ENCODE measurements around the gene GPRC5D. TPM values are rescaled to one million over a fixed set of nuclear protein-coding genes. Genes with fewer than 3 reads are reported as not detected.

GPRC5D gene
- not detected in 5 replicates for total RNA-seq (2022; extraction: Qiagen RNA extraction)

DNA sequence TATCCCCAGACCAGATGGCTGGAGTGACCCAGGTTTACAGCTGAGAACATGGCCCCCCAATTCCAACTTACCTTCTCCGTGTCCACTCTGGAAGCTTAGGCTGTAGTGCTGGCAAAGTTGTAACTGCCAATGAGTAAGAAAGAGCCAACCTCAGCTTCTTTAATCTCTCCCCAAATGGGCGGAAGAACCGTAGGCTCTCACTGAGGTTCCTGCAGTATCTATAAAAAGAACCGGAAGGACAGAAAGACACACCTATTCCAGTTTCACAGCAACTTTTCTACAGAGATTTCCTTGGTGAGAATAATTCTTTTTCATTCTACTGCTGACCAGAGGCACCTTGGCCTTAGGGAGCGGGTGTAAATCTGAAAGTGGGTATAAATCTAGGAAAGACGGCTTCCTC, at the start of gene GPRC5D:
GPRC5D (minus strand) TSS at position 135 of the 400 bp plus-strand sequence. CDS start 1,786 bp downstream, outside the sequence.

GRCh38 chr12:12999959-13000615, 48.1 kb upstream of the GPRC5D start, which contains the start of gene HEBP1:
Gene HEBP1, minus strand, starts transcription at chr12:13000265. Its CDS starts 151 bp downstream, at chr12:13000114.

DNA sequence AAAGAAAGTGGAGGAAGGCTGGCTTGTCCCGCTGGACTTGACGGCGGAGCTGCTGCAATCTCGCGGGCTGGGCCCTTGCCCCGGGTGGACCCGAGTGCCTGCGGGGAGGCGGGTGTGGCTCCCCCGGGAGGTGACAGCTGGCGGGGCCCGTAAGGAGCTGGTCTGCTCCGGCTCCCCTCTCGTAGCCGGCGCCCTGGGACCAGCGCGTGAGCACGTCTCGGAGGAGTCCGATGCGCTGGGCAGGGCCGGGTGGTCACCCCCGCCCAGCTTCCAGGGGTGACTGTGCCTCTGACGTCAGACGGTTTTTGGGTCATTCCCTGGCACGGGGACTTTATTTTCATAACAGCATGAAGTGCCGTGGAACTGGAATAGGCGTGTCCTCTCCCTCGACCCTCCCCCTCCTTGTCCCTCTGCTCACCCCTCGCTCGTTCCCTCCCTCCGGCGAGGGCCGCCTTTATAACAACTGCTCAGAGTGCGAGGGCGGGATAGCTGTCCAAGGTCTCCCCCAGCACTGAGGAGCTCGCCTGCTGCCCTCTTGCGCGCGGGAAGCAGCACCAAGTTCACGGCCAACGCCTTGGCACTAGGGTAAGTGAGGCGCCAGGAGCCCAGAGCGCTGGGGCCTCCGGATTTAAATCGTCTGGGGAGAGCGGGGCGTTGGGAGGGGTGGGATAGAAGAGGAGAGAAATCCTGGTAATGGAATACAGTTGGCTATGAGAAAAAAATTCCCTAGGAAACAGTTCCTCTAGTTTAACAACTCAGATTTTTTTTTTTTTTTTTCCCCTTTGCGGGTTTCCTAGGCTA, 60.7 kb downstream of the GPRC5D start, which contains the start of gene GPRC5A:
GPRC5A (plus strand) TSS at position 483 of the 801 bp plus-strand sequence. CDS start 16,688 bp downstream, outside the sequence.

Other genes starting within 250 kb of the GPRC5D start
- gene CDKN1B, start 234.8 kb downstream of the GPRC5D start, total RNA-seq (2022; extraction: Qiagen RNA extraction), result 17.6 to 22.4 TPM (median 19.6 TPM) in 5 replicates
- 0.30 to 0.54 TPM (median 0.34 TPM) in 5 replicates for gene APOLD1, start 166.5 kb downstream of the GPRC5D start, total RNA-seq (2022; extraction: Qiagen RNA extraction)
- 83.8 to 117 TPM (median 89.7 TPM) in 5 replicates for gene DDX47, start 138.8 kb downstream of the GPRC5D start, total RNA-seq (2022; extraction: Qiagen RNA extraction)
- gene GPRC5A, start 60.6 kb downstream of the GPRC5D start, total RNA-seq (2022; extraction: Qiagen RNA extraction), result 308 to 507 TPM (median 449 TPM) in 5 replicates
- 56.2 to 63.6 TPM (median 57.6 TPM) in 5 replicates for gene HEBP1, start 48.1 kb upstream of the GPRC5D start, total RNA-seq (2022; extraction: Qiagen RNA extraction)
- gene FAM234B, start 92.2 kb upstream of the GPRC5D start, total RNA-seq (2022; extraction: Qiagen RNA extraction), result 3.3 to 4.3 TPM (median 4.2 TPM) in 5 replicates
- gene GSG1, start 151.5 kb upstream of the GPRC5D start, total RNA-seq (2022; extraction: Qiagen RNA extraction), result 0.29 to 0.57 TPM (median 0.34 TPM) in 5 replicates
- 87.2 to 119 TPM (median 113 TPM) in 5 replicates for gene EMP1, start 244.6 kb upstream of the GPRC5D start, total RNA-seq (2022; extraction: Qiagen RNA extraction)

Data from A549 treated with CORT108297 at 1 μM for 4 hours (cell line).